ENCODE results near the gene KRT6B.
"Not testable (repeated sequence)": the region's sequence is repeated elsewhere in the genome, so short reads cannot be mapped to it uniquely, and the experiment has no call there.

KRT6B gene

DNA sequence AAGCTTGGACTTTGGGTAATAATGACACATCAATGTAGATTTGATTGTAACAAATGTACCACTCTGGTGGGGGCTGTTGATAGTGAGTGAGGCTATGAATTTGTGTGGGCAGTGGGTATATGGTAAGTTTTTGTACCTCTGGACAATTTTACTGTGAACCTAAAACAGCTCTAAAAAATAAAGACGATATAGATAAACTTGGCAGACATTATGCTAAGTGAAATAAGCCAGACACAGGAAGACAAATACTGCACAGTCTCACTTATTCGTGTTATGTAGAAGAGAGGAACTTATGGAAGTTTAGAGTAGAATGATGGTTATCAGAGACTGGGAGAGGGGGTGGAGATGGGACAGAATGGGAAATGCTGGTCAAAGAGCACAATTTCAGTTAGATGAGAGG is 13.0 kb upstream of the KRT6B start:
- no peak for DNase-seq

DNA sequence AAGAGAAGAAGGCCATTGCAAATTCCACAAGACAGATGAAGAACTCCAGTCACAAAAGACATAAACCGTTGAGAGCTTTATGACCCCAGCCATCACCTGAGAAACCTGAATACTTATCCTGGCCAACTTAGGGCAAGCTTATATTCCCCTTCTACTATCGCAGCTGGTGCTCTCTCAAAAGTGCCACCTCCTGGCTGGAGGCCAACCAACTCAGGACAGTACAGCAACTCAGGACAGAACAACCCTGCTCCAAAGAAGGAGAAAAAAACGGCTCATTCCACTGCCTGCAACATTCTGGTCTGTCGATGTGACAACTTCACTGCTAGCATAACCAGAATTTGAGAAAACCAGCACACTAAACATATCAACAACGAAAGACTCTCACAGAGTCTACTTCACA is 9.7 kb upstream of the KRT6B start:
- no peak for DNase-seq

DNA sequence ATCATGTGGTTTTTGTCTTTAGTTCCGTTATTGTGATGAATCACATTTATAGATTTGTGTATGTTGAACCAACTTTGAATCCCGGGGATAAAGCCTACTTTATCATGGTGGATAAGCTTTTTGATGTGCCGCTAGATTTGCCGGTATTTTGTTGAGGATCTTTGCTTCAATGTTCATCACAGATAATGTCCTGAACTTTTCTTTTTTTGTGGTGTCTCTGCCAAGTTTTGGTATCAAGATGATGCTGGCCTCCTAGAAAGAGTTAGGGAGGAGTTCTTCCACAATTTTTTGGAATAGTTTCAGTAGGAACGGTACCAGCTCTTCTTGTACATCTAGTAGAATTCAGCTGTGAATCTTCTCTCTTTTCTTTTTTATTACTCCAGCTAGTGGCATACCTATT is 6.9 kb upstream of the KRT6B start:
- no peak for DNase-seq

DNA sequence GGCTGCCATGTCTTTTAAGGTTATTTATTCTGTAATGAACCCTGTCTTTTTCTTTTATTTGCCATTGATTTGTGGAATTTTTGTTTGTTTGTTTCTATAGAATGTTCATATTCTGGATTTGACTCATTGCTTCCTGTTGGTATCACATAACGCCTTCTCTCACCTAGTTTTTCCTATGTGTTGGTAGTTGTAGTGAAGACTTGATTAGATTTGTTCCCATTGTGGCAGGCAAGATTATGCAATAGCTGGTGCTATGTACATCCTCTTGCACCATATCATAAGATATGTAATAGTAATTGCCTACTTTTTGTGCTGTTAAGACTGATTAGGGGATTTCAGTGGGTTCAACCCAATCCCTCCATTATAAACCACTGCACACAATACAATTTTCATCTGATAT is 3.9 kb upstream of the KRT6B start:
- DNase-seq, result no peak

DNA sequence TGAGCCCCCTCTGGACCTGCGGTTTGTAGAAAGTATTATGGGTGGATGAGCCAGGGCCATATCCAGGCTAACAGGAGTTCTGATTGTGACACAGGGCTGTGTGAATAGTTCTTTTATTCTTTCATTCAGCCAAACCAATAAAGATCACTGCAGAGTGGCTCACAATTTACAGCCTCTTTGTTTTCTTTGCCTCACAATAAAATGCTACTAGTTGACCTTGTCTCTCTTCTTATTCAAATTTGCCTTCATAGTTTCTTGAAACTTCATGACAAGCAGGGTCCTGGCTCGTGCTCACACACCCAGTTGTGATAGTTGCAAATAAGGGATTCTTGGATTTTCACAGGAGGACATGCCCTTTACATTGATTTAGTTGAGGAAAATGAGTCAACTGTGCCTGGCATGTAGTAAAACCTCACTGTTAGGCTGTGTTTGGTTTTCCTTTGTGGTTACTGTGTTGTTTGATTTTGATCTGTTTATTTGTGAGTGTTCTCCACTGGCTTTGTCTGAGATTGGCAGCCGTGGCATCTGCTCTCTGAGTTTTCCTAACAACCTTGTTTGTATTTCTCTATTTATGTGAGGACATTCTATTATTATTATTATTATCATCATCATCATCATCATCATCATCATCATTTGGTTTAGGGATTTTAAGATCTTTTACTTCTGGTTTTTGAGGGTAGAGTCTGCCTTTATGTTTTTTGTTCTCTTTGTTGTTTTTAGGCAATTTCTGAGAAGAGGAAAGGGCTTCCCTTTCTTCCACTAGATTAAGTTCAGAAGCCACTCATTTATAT is 2.7 kb upstream of the KRT6B start:
- no peak for DNase-seq

DNA sequence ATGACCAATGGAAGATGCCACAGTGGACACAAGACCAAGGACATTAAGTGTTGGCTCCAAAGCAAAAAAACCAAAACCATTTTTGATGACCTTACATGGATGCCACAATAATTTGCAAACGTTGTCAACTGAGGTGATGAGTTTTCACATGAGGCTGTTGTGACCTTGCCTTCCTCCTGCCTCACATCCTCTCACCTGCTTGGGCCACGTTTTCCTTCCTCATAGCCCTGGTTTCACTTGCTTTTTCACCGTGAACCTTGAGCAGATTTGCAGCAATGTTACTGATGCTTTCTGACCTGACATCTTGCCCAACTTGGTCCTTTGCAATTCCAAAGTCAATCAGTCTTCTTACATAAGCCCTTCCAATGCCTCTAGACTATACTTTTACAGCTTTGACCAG is 3.7 kb downstream of the KRT6B start:
- no peak for DNase-seq

DNA sequence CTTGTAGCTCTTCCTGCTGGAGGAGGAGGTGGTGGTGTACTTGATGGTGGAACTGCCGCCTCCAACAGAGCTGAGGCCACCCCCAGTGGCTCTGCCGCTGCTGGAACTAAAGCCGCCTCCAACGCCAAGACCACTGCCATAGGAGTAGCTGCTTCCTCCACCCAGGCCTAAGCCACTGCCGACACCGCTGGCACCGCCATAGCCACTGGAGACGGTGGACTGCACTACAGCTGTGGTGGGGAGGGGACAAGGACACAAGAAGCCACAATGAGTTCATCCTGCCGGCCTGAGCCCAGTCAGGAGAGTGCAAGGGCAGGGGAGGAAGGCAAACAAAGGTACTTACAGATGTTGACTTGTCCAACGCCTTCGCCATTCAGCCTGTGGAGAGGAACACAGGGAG is 4.8 kb downstream of the KRT6B start:
- DNase-seq, result not testable (repeated sequence)

DNA sequence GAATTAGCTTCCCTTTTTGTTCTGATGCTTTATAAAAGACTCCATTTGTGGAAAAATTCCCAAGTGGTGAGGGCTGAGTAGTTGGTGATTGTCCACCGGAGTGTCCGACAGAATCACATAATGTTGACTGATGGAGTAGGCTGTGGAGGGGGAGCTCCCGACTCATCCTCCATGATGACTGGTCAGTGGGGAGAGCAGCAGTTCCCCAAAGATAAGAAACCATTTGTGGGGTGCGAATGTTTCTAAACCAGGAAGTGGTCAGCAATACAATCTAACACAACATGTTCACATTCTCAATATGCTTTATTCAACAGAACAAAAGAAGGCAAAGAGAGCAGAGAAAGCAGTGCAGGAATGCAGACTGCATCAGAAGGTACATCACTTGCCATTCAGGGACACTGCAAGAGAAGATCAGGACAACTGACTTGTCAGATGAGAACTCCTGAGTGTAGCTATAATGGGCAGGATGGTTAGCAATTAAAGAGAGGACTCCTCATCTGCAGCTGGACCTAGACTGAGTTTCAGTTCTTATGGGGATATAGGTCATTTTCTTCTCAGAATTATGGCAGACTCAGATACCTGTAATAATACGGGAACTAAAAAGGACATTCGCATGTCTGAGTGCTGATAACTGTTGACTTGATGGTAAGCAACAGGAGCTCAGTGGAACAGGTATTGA is 5.4 kb downstream of the KRT6B start:
- no peak for DNase-seq

DNA sequence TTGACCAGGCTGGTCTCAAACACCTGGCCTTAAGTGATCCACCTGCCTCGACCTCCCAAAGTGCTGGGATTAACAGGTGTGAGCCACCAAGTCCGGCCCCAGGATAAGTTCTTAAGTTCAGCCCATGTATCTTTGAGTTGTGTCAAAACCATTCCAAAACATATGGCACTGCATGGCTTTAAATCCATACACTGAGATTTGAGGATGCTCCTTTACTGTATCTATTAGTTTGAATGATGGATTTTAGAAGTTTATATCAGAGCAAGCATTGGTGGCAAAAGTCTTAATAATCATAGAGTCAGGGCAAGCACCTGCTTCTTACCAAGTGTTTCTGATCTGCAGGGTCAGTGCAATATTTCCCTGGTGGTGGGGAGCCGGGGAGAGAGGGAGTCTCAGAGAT is 6.1 kb downstream of the KRT6B start:
- no peak for DNase-seq

DNA sequence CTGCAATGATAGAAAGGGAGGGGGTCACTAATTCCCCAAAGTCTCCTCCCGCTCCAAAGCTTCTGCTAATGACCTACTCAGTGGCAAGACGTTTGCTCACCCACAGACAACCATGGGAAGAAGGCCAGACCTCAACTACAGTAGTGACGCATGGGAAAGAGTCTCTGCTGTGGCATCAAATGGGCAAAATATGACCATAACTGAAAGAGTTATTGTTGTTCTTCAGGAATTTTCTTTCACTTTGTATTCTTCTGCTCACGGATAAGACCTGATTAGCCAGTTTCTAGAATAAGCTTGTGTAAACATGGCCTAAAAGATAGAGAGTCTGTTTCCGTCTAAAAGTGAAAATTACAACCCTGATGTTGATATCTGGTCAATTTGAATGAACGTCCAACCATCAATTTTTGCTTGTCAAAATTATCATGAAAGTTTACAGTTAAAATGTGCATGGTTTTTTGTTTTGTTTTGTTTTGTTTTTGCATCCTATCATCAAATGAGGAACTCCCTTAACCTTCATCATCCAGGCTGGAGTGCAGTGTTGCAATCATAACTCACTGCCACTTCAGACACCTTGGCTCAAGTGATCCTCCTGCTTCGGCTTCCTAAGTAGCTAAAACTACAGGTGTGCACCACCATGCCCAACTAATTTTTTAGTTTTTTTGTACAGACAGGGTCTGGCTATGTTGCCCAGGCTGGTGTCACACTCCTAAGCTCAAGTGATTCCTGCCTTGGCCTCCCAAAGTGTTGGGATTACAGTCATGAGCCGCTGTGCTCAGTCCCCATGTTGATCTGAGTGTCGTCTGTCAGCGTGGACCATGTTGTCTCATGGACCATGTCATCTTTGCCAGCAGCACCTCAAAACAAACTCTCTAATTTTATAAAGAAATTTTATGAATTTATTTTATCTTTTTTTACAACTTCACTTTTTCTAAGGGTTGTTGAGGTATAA is 7.0 kb downstream of the KRT6B start:
- DNase-seq, result no peak

DNA sequence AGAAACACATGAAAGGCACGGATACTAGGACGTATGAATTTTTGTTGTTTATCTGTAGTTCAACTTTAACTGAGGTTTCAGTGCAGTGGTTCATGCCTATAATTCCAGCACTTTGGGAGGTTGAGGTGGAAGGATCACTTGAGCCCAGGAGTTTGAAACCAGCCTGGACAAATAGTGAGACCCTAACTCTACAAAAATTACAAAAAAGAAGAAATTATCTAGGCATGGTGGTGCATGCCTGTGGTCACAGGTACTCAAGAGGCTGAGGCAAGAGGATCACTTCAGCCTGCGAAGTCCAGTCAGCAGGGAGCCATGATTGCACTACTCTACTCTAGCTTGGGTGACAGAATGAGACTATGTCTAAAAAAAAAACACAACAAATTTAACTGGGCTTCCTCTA is 8.0 kb downstream of the KRT6B start:
- DNase-seq, result no peak

DNA sequence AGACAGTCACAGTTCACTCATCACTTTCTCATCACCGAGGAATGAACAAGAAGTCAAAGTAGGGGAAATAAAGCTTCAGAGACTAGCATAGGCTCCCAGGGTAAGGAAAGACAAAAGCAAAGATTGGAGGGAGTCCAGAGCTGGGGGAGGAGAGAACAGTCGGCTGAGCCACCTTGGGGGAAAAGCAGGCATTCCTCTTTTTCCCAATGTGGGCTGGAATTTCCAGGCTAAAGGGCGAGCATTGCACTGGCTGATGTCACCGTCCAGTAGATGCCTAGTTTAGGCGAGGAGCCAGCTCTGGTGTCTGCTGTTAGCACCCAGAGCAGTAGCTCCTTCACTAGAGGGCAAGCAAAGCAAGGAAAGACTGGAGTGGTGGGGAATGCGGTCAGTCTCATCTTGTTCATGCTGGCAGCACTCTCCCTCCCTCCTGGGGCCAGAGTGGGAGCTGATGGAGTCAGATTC is 9.3 kb downstream of the KRT6B start:
- no peak for DNase-seq

DNA sequence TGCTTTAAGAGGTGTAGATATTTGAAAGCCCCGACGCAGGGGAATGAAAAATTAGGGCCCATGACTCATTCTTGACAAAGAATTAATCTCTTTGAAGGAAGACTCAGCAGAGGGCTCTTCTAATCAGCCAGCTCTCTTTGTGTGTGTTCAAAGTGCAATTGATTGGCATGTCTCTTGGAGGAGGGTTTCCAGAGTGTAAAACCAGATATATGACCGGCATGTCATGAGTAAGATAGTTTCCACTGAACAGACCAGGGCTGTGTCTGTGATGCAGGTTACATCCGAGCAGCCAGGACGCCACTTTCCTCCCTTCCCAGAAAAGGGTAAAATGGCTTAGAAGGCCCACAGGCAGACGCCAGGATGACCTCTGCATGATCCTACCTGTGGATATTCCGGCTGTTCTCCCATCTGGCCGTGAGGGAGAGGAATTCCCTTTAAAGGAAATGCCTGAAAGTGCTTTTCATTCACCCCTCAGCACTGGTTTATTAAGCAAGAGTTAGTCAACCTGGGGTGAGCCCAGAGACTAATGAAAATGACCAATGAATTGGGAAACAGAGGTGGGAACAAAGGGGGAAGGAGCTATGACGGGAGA is 10.5 kb downstream of the KRT6B start:
- no peak for DNase-seq

DNA sequence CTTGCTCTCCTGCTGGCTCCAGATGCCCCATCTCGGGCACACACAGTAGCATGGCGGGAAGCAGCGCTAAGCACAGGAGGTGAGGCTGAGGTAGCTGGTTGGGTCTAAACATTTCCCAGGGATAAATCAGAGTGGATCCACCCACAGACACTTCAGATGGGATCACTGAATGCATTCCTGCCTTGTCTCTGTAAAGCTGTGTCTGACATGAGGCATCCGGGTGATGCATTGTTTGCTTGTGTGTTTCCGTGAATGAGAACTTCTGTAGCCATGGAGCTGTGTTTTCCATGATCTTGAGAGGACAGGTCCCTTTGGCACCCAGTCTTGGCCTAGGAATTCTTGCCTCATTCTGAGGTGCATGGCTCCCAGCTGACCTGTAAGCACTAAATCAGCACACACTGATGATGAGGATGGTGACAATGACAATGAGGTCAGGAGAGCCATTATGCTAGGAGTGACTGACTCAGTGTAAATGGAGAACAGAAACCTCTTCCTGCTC is 11.1 kb downstream of the KRT6B start:
- DNase-seq, result no peak

DNA sequence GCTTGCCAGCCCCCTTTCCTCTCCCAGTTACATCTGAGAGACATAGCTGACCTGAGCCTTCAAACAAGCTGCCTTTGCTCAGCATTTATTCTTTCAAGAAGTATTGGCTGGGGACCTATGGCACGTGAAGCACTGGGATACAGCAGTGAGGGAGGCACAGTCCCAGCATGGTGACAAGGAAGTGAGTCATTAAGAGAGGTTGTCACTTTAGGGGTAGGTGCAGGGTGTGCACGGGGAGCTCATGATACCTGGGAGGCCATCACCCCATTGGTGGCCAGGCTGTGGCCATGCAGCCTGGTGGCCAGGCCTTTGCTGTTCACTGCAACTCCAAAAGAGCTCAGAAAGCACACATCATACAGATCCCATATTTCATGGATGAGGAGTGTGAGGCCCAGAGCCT is 12.1 kb downstream of the KRT6B start:
- no peak for DNase-seq

DNA sequence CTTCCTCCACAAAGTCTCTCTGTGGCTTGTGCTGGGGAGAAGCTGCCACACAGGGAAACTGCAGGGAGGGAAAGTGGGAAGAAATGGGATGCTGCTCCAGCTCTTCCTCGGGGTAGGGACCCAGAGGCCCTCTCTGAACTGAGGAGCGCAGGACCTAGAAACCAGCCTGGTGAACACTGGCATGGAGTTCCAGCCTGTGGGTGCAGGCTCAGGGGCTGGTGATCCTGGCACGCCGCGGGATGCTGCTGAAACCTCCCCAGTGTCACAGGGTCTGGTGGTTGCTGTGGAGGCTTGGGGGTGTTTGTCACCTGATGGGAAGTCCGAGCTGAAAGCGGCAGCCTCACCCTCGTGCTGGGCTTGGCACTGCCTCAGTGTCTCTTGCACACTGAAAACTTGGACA is 12.5 kb downstream of the KRT6B start:
- no peak for DNase-seq

DNA sequence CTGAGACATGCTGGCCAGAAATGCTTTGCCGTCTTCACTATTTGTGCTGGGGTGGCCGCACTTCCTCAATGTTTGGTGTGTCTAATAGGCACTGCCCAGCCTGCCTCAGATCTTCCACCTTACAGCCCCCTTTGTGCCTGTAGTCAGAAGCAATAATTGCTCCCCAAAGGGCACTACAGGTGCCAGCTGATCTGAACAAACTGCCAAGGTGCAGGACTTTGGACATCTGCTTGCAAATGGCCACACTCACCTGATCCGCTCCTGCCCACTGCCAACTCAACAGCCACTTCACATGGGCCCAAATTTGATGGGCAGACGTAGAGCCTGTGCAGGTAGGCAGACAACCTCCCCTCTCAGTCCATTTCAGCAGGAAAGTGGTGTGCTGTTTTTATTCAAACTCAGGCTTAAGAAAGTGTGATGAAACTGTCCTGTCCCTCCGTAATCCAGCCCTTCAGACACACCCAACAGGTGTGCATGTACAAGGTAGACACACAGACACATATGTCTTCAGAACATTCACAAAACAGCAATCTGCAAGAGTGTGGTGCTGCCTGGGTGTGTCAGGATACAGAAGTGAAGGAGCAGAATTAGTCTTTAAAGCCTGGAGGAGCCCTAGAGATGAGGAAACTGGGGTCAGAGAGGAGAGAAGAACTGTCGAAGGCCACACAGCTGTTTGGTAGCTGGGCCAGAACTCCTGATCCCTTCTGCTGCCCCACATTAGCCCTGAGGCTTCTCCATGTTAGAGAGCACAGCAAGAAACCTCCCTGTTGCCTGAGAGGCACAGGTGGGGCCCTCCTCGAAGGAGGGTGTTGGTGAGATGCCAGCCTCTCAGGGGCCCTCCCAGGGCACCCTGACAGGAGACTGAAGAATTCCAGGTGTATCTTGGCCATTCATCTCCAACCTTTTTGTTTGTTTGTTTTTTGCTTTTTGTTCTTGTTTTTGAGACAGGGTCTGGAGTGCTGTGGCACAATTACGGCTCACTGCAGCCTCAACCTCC is 13.3 kb downstream of the KRT6B start:
- no peak for DNase-seq

DNA sequence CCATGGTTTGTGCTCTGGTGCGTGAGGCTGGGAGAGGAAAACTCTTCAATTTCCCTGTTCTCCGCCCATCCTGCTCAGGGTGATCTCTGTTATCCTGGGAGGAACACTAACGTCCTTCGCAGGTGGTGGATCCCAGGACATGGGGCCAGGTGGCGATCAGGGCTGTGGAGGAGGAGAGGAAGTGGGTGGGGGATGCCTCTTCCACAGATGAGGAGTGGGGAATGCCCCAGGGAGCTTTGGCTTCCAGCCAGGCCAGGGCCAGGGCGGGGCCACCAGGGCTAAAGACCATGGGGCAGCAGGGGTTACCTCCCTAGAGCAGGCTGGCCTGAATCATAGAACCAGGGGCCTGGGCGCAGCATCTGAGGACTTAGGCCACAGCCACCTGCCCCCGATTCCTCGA is 14.4 kb downstream of the KRT6B start:
- DNase-seq, result no peak

DNA sequence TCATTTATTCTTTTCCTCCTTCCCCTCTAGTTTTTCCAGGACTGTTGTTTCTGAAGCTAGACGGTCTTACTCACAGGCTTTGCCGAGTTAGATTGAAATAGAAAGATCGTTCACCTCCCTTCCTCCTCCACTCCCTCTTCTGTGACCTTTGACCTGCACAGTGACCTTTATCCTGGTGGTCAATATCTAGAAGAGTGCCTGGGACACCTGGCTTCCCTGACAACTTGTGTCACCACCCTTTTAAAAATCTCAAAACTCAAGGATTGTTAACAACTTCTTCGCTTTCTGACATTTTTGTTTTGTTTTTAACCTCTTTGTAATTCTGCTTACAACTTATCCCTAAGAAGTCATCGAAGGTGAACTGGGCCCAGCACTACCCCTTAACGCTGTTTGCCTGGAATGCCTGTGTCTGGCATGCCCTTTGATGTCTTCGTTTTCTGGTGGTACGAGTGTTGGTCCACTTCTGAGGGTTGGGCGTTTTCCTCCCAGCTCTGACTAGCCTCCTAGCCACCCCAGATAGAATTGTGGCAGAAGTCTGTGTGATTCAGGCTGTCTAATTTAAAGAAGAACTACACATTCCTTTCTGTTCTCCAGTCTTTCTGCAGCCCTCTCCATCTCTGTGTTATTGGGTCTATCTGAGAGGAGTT is 15.0 kb downstream of the KRT6B start:
- no peak for DNase-seq

DNA sequence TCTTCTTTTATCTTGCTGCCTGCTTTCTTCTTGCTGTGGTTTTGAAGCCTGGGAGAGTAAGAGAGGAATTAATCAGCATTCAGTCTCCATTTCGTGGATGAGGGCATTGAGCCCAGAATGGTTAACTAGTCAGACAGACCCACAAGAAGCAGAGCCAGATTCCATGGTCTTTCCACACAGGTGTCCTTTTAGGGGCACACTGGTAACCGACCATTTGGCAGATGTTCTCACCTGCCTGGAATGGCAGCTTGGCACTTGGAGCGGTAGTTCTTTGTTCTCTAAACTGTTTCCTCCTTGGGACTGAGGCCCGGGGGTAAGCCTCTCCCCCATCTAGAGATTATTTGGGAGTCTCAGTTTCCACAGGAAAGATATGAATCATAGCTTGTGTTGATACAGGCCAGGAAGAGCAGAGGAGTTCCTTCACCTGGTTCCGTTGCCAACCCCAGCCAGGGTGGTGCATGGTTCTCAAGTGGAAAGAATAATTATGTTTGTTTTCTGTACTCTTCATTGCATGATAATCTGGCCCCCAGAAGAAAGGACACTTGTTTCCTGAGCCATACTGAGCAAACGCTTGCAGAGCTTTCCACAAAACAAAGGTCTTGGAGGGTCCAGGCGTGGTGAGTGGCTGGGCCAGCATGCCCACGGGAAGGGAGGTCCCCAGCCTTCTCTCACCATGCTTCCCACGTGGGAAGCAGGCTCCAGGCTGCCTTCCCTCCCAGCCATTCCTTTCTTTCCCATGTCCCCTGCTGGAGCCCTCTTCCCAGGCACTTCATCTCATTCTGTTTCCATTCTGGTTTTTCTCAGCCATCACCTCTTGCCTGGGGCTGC is 15.7 kb downstream of the KRT6B start:
- DNase-seq, result no peak

Data from T-helper 9 cell (primary cell).